HG02981 (cell line): Measurements from ENCODE around the gene PDCD7.
"Not testable (repeated sequence)": the region's sequence is repeated elsewhere in the genome, so short reads cannot be mapped to it uniquely, and the experiment has no call there.

Experiments
- ATAC-seq: cut with Tn5 transposase; IDR thresholded peaks from one replicate; pipeline ENCODE4 v1.9.1; 2021; ENCODE audit warnings: mild to moderate bottlenecking, moderate library complexity; ENCODE audit not compliant: unreplicated experiment

PDCD7 gene

DNA sequence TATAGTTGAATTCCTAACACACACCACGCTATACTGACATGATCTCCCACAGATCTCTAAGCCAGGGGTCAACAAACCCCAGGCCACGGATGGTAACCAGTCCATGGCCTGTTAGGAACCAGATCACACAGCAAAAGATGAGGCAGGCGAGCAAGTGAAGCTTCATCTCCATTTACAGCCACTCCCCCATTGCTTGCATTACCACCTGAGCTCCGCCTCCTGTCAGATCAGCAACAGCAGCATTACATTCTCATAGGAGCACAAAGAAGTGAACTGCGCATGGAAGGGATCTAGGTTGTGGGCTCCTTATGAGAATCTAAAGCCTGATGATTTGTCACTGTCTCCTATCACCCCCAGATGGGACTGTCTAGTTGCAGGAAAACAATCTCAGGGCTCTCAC lies 2.7 kb downstream of the PDCD7 start:
- no peak for ATAC-seq

DNA sequence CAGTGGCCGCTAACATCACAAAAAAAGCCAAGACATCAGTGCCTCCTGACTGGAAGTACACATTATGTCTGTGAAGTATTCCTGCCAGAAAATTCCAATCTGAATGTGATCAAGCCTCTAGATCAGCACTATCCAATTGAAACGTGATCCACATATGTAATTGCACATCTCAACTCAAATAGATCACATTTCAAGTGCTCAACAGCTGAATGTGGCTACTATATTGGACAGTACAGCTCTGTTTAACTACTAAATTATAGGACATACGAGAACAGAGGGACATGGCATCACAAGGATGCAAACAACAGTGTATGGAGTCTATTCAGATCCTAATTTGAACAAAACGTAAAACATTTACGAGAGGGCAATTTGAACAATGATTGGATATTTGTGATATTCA lies 18.1 kb downstream of the PDCD7 start:
- ATAC-seq, result no peak

DNA sequence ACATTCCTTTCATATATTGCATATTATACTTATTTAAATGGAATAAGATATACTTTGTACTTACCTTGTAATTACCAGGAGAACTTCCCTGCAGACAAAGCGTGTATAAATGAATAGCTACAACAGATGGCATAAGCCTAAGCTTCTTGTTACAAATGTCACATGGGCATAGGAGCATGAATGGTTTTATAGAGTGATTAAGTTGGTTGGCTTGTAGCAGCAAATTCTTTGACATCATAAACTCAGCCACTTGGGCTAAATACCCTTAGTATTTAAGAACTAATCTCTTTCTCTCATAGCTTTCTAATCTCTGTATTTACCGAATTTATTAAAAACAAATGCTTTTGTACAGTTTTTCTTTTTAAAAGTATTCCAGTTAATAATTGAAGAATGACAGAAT lies 18.5 kb downstream of the PDCD7 start, which contains the start of gene UBAP1L:
Gene UBAP1L (minus strand): TSS at position 115 of the 400 bp plus-strand sequence. CDS start 8,985 bp downstream, outside the sequence.
- ATAC-seq, result no peak

DNA sequence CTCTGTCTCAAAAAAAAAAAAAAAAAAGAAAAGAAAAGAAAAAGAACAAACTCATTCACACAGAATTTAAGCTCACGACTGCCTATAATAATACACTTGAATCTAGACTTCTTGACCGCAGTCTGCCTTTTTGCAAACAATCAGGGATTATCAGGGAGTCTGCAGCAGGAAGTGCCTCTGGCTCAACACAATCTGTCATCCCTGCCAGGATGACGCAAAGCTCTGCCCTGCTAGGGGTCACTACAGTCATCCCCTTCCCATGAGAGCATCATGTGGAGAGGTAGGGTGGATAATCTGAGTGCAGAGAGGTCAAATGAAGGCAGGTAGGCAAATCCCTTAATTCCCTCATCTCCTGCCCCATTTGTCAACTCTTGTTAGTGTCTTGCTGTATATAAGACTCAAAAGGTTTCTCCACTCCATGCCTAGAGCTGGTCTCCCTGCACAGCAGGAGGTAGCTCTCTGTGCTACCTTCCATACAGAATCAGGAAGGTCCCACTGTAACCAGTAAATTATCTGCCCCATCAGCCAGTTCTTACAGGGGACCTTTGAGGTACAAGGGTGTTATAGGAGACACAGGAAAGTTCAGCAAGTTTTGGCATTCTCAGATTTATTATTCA lies 22.8 kb downstream of the PDCD7 start:
- no peak for ATAC-seq

DNA sequence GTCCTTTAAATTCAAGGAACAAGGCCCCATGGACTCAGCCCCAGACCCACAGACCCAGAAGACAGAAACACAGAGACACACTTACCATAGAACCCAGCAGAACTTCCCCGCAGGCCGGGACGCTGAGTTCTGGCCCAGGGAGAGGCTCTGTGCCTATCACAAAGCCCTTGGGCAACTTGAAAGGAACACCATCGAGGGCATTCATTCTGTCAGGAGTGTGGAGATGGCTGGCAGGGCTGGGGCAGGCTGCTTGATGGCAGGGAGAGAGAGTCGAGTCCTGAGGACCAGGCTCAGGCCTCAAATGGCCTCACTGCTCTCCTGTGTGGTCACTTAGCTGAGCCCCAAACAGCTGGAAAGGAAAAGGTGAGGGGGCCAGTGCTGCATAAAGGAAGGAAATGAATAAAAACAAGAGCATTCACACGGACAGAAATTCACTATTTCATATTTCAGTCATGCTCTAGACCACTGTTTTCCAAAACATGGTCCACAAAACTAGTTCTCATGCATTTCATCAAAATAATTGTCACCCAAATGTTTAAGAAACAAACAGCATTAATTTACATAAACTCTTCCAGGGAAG lies 27.5 kb downstream of the PDCD7 start:
- ATAC-seq, result no peak

DNA sequence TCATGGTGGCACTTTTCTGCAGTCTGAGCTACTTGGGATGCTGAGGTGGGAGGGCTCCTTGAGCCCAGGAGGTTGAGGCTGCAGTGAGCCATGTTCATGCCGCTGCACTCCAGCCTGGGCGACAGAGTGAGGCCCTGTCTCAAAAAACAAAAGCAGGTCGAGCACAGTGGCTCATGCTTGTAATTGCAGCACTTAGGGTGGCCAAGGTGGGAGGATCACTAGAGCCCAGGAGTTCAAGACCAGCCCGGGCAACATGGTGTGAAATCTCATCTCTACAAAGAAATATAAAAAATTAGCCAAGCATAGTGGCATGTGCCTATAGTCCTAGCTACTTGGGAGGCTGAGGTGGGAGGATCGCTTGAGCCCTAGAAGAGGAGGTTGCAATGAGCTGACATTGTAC lies 28.6 kb downstream of the PDCD7 start:
- ATAC-seq, result no peak

DNA sequence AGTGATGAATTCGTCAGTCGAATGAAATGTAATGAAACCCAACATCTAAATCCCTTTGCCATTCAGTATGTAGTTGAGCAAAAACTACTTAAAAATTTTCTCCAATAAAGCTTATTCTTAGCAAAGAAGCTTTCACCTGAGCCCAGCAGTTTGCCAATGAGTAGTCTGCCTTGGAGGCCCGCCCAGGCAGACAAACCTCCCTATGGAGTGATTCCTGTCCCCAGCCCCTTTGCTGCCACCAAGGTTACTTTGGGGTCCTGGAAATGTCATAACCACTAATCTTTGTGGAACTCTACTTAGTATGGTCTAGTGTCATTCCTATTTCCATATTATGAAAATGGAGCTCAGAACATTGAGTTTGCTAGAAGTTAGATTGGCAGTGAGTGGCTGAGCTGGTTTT lies 30.7 kb downstream of the PDCD7 start:
- no peak for ATAC-seq

DNA sequence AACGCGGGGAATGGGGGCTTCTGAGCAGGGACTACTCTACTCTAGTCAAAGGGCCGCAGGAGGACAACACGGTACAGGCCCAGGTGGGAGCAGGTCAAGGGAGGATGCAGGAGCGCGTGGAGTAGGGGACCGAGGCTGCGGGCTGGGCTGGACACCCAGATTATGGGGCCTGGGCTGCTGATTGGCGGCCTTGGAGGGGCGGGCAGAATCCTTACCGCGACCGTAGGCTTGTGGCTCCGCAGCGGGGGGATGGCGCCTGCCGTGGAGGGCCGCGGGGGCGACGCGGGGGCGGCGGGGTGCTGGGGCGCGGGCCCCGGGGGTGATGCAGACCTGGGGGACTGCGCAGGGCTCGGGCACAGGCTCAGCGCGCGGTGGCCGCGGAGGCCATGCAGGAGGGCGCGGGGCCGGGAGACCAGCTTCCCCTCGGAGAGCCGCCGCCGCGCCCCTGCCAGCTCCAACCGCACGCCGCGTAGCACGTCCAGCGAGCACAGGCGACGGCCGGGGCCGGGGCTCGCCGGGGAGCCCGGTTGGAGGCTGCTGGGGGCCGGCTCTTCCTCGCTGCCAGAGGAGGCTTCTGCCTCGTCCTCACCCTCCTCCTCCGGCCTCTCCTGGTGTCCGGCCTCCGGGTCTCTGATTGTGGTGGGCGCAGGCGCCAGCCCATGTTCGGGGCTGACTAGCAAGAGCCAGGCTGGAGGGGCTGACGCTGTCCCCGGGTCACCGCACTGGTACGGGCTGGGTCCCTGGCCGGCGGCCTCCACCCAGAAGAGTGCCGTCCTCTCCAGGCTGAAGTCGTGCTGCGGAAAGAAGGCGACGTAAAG lies 31.5 kb downstream of the PDCD7 start:
- ATAC-seq, result no peak

DNA sequence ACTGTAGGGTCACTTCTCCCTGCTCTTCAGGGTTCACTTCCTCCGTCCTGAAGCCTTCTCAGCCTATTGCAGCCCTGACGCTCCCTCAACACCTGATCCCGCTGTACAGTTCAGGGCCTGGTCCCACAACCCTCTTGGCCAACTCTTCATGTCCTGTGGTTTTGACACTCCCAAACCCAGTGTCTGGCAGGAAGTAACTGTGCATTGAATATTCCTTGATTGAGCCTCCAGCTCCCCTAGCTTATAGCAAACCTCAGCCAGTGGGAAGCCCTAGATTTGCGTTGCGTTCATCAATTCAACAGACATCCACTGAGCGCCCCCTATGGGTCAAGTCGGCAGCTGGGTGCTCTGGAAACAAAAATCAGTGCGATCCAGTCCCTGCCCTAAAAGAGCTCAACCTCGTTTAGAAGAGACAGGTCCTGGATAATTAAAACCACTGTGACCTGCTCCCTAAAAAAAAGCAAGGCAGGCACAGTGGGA lies 32.2 kb downstream of the PDCD7 start:
- ATAC-seq, result no peak

DNA sequence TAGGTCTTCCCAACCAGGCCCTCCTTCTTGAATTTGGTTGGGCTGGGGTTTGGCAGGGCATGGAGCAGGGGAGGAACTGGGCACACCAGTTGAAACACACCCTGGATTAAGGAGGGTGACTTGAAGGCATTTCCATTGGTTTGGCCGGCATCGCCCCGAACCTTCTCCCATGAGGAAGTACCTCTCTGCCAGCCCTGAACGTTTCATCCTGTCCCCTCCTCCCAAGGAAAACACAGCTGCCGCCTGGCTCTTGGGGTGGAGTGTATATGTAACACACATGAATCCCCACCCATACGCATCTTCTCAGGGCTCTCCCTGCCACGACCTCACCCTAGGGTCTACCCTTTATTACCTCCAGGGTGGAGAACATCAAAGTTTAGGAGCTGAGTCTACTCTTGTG lies 33.2 kb downstream of the PDCD7 start:
- ATAC-seq, result no peak

DNA sequence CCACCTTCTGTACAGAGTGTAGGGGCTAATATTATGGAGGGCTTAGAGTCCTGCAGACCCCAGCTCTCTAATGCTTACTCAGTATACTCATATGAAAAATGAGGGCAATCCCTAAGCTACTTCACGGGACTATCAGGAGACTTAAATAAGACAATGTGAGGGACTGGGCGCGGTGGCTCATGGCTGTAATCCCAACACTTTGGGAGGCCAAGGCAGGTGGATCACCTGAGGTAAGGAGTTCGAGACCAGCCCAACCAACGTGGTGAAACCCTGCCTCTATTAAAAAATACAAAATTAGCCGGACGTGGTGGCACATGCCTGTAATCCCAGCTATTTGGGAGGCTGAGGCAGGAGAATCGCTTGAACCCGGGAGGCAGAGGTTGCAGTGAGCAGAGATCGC lies 33.8 kb downstream of the PDCD7 start:
- ATAC-seq, result not testable (repeated sequence)

DNA sequence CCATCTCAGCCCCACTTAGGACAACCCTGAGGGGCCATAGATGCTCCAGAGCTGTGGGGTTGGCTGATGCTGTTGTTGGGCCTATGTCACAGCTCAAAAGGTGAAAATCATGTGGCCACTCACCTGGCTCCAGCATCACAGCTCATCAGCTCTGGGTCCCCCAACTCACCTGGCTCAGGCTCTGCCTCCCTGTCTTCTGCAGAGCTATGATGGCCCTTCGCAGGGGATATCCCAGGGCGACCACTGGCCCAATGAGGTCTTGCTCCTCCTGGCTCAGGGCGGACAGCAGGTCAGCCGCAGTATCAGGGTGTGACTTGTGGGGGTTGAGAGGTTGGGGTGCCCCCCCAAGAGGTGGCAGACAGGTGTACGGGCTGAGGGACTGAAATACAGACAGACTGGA lies 34.3 kb downstream of the PDCD7 start:
- no peak for ATAC-seq

DNA sequence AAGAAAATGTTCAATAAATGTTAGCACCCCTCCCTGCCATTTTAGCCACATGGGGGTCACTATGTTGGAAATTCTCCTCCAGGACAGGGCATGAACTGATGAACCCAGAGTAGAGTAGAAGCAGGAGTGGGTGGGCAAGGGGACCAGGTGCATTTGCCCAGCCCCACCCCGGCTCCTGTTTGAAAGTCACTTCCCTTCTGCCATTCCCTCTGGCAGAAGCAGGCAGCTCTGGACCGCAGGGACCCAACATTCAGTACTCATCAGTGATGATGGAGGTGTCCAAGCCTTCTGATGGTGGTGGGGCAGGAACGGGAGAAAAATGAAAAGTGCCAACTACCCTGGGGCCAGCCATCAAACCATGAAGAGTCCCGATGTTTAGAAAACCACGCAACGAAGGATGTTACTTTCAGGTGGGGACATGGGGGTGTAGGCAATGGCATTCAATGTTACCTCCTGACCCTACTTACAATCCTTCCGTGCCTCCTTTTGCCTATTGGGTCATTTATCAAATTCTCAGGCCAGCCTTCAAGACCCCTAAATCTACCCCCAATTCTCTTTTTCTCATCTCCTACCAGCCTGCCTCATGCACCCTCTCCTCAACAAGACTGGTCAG lies 35.9 kb downstream of the PDCD7 start:
- ATAC-seq, result no peak

DNA sequence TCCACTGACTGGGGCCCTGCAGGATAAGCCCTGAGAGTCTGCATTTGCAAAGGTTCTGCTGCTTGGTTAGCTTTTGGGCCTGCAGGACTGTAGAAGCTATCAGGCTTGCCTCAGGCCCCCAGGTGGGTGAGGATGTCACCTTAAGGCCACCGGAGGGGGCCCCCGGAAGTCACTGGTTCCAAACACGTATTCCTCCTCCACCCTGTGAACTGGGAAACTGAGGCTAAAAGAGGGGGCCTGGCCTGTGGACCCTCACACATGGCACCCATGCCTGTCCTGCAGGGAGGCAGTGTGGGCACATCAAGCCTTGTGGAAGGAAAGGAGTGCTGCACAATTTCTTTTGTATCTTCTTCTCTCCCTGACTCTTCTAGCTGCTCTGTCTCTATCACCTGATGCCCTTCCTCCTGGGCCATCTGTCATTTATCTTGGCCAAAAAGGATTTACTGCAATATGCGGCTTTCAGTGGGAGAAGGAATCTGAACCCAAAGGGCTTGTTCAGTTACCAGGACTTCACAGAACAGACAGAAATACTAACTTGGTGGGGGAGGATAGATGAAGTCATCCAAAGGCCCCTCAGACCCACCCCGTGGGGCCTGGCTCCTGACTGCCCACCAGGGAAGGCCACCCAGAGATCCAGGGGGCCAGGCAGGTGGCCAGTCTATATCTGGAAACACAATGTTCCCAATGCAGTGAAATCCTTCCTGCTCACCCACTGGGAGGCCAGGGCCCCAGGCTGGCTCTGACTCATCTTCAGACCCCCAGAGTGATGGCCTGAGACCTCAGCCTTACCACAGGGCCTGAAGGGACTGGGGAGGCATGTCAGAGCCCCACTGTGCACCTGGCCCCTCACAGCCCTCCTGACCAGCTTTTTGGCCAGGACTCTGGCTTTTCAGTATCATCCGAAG lies 36.9 kb downstream of the PDCD7 start:
- ATAC-seq, result no peak

DNA sequence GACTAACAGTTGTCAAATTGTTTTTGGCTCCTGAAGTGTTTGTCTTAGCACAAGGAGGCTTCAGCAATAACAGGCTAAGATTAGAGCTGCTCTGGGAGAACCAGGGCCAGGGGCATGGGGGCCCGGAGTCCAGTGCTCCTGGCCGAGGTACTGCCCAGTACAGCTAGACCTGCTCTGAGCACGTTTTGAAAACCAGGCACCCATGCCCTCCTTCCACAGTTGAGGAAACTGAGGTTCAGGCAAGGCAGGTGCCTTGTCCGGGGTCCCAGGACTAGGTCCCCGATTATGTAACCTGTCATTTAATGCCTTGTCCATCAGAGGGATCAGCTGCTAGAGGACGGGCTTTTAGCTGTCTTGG lies 37.9 kb downstream of the PDCD7 start:
- no peak for ATAC-seq

DNA sequence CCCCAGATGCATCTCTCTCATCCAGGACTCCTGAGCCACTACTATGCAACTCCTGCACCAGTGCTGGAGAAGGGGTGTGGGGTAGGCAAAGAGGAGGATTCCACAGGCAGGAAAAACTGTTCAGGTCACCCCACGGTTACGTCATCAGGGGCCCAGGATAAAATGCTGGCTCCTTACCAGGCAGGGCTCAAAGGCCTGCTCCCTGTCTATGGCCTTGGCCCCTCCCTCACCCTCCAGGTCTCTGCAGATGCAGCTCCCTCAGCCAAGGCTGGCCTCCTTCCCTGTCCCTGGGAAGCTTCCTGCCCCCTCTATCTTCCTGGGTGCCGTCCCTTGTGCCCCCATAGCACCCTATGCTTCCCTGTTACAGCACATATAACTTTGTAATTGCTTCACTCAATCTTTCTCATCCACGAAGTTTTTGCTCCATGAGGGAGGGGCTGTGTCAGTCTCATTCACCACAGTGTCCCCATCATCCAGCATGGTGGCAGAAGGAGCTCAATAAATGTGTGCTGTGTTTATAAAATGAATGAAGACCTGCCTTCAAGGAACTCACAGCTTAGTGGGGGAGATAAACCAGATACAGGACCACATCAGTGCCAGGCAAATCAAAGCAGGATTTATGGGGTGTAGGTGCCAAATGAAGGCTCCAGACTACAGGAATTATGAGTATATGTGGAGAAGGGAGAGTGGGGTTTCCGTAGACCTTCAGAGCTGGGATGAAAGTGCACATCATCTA lies 38.4 kb downstream of the PDCD7 start:
- no peak for ATAC-seq

DNA sequence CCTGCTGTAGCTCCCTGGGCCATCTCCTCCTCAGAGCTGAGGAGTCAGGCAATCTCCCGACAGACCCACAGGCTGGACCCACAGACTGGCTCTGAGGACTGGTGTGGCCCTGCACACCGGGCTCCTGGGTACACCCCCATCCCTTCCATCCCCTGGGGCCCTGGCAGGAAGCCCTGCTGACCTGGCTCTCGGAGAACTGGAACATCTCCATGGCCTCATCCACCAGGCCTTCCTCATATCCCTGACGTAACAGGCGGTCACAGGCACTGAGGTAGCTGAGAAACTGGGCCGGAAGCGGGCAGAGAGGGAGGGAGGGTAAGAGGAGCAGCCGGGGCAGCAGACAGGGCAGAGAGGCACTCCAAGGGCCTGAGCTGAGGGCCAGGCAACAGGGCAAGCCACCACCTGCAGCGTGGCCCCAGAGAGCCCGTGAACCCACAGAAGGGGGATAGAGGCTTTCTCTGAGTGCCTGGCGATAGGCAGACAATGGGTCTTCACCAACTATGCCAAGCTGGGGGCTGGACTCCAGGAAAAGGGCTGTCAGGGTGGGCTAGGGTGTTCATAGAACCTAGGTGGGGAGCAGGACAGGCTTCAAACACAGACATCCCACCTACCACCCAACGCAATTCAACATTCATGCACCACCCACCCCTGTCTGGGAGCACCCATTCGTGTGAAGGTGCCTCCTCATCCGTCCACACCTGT lies 39.2 kb downstream of the PDCD7 start:
- ATAC-seq, result no peak

DNA sequence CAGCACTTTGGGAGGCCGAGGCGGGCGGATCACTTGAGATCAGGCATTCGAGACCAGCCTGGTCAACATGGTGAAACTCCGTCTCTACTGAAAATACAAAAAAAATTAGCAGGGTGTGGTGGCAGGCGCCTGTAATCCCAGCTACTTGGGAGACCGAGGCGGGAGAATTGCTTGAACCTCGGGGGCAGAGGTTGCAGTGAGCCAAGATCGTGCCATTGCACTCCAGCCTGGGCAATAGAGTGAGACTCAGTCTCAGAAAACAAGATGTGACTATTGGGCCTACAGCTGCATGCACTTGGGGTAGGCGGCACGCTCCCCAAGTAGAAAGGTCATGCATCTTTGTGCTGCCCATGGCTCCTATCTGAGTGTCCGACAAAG lies 39.8 kb downstream of the PDCD7 start:
- not testable (repeated sequence) for ATAC-seq
